ENCODE data around the gene RUNX1.

Gene RUNX1

DNA sequence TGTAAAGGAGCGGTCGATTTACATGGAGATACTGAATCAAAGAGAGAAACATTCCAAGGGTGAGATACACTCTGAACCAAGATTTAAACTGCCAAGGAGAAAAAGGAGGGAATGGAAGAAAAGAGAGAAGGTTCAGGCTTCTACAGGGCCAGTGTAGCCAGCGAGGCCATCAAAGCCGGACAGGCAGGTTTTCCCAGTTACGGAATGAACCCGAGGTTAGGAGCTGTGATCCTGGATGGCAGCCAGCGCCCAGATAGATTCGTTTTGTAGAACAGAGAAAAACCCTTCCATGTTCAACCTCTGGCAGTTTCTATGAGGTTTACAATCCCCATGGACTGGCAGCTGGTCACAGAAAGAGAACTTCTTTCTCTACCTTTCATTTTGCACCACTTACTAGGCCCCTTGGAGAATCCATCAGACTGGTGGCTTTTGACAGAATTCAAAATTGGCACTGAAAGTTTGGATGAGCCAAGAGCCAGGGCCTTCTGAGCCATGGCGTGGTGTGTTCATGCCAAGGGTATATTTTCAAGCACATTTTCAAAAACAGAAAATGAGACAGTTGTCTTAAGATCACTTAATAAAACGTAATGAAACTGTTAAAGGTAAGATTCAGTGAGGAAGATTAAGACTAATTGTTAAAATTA is 171.5 kb downstream of the RUNX1 start:
- DNase-seq (ENCODE audit: low read depth): no peak
- no peak overlapping the region for H3K4me3 ChIP-seq (replicated peaks; ENCODE audit: low read depth, low read length)
- TF ChIP-seq, protein P1, sequence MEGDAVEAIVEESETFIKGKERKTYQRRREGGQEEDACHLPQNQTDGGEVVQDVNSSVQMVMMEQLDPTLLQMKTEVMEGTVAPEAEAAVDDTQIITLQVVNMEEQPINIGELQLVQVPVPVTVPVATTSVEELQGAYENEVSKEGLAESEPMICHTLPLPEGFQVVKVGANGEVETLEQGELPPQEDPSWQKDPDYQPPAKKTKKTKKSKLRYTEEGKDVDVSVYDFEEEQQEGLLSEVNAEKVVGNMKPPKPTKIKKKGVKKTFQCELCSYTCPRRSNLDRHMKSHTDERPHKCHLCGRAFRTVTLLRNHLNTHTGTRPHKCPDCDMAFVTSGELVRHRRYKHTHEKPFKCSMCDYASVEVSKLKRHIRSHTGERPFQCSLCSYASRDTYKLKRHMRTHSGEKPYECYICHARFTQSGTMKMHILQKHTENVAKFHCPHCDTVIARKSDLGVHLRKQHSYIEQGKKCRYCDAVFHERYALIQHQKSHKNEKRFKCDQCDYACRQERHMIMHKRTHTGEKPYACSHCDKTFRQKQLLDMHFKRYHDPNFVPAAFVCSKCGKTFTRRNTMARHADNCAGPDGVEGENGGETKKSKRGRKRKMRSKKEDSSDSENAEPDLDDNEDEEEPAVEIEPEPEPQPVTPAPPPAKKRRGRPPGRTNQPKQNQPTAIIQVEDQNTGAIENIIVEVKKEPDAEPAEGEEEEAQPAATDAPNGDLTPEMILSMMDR (IDR thresholded peaks at IDR 0.05; ENCODE audit: low read length, missing control alignments): no peak

DNA sequence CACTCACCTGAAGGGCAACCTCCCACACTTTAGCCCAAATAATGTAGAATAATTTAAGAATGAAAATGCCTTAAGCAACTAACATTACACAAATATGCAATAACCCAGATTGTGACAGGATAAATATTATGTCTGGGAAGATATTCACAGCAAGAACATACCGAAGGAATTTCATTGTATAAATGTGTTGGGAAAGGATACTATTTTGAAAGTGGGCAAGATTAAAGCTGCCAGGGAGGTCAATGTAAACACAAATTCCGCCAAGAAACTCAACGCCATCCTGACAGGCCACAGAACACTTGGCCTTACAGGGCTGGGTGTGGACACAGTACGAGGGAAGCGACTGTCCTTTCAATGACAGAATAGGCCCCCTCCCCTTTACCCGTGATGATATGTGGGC is 173.3 kb downstream of the RUNX1 start:
- no peak for DNase-seq (ENCODE audit: low read depth)
- H3K4me3 ChIP-seq (replicated peaks; ENCODE audit: low read depth, low read length): no peak overlapping the region
- TF ChIP-seq, protein P1 (IDR thresholded peaks at IDR 0.05; ENCODE audit: low read length, missing control alignments): no peak

DNA sequence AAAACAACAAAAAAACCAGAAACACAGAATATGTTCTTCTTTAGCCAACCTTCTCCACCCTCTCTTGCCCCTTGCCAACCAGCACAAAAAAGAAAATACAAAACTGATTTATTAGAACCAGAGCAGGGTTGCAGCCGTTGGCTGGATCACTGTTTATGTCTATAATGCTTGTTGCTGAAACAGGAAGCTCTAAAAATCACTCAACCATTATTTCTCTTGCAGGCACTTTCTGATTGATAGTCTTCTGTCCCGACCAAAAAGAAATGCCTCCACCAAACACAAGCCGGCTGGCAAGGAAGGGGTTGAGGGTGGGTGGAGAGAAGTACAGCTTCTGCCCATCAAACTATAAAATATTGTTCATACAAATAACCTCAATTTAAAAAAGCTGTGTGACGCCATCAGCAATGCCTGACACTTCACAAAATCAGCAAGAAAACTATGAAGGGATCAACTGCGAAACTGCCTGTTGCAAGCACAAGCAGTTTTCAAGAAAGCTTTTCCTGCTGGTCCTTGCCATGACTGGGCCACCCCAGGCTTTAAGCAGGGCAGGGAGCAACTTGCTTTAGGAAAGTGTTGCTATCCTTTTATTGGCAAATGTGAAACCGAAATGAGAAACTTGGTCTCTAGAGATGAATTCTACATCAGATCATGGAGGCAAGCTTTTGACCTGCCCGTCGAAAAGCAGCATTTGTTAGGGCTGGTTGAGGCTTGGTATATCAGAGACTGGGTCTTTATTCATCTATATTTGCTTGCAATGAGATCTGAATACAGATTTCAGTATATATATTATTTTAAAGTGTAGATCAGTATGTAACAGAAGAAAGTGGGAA is 174.2 kb downstream of the RUNX1 start:
- no peak for DNase-seq (ENCODE audit: low read depth)
- TF ChIP-seq, protein P1 (IDR thresholded peaks at IDR 0.05; ENCODE audit: low read length, missing control alignments): no peak
- no peak overlapping the region for H3K4me3 ChIP-seq (replicated peaks; ENCODE audit: low read depth, low read length)

DNA sequence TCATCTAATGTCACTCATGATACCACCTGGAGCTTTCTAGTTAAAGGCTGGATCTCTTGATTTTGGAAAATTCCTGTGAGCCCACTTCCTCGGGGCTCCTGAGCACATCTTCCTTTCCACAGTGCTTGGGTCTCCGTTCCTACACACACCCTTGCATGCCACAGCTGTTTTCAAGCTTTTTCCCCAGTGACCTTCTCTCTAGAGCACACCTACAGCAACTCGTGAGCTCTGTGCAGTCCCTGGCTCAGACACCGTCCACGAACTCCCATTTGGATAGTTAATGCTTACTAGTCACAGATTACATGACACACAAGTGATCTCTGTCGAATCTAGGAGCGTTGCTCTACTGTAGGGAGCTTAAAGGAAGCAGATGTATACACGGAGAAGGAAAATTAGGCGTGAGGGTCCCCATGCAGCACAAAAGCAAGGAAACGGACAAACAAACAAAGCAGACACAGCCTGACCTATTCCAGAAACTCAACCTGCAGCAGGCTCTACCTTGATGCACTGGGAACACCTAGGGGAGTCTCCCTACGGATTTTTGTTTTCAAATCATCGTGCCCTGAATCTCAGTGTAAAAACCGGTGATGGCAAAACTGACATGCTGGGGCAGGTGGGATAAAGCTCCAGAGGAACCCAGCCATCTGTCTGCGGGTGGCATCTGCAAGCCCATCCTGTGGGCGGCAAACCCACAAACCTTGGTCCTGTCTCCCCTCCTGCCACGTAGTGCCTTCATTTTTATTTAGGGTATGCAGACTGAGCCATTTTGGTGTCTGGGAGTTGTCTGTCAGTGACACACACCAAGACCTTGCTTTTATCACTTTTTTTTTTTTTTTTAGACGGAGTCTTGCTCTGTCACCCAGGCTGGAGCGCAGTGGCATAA is 177.8 kb downstream of the RUNX1 start:
- no peak overlapping the region for H3K4me3 ChIP-seq (replicated peaks; ENCODE audit: low read depth, low read length)
- TF ChIP-seq, protein P1 (IDR thresholded peaks at IDR 0.05; ENCODE audit: low read length, missing control alignments): no peak
- DNase-seq (ENCODE audit: low read depth): no peak

DNA sequence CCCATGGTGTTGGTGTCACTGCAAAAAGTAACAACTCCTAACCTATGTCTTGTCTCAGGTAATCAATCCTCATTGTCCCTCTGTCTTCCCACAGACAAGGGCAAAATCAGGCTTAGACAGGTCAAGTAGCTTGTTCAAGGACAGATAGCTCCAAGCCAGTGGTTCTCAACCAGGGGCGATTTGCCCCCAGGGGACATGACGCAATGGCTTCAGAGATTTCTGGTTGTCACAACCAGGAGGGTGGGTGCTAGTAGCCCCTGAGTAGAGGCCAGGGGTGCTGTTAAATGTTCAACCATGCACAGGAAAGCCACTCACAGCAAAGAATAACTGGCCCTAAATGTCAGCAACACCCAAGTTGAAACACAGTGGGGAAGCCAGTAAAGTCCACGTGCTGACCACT is 178.9 kb downstream of the RUNX1 start:
- TF ChIP-seq, protein P1 (IDR thresholded peaks at IDR 0.05; ENCODE audit: low read length, missing control alignments): no peak
- no peak overlapping the region for H3K4me3 ChIP-seq (replicated peaks; ENCODE audit: low read depth, low read length)
- DNase-seq (ENCODE audit: low read depth): no peak

DNA sequence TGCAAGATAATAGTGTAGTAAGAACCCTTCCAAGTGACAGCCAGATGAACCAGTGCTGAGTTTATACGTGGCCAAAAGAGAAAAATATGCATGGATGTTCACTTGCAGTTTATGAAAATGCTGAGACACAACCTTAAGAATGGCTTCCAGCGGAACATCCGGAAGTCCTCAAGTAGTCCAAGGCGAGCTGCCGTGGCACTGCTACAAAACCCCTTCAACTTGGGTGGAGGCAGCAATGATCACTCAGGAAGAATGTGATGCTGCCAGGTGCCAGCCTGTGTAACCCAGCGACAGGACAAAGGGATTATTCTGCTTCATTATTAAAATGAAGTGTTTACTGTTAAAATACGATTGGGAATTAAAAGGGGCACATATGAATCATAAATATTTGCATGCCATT is 179.6 kb downstream of the RUNX1 start:
- TF ChIP-seq, protein P1 (IDR thresholded peaks at IDR 0.05; ENCODE audit: low read length, missing control alignments): no peak

More for the DNA sequence above, 179.6 kb downstream of the RUNX1 start:
- H3K4me3 ChIP-seq (replicated peaks; ENCODE audit: low read depth, low read length): no peak overlapping the region
- no peak for DNase-seq (ENCODE audit: low read depth)

Data from fibroblast of pulmonary artery (primary cell).